Esophagus (tissue), 2 donors: ENCODE results near the gene ANKRA2. TPM values are rescaled to one million over a fixed set of nuclear protein-coding genes. Genes with fewer than 3 reads are reported as not detected.

Source experiments
- H3K27ac ChIP-seq, 2 donors: one replicate each; pipeline ENCODE4 v1.5.1; 2013; ENCODE audit warnings: low read depth in 2 of 2, mild to moderate bottlenecking in 2 of 2, inconsistent platforms in 1 of 2, low read length in 1 of 2, moderate library complexity in 1 of 2
- H3K27me3 ChIP-seq, 2 donors: one replicate each; pipeline ENCODE4 v1.6.1; 2013; ENCODE audit warnings: low read length in 2 of 2, control low read depth in 1 of 2, mild to moderate bottlenecking in 1 of 2; ENCODE audit not compliant: insufficient read depth in 2 of 2, control insufficient read depth in 1 of 2
- H3K36me3 ChIP-seq, 2 donors: one replicate each; pipeline ENCODE4 v1.6.1; 2013; ENCODE audit warnings: low read length in 1 of 2; ENCODE audit not compliant: control insufficient read depth in 2 of 2, insufficient read depth in 2 of 2
- H3K4me1 ChIP-seq, 2 donors: one replicate each; pipeline ENCODE4 v1.6.1; 2013; ENCODE audit warnings: low read length in 1 of 2; ENCODE audit not compliant: control insufficient read depth in 2 of 2, insufficient read depth in 2 of 2
- H3K4me3 ChIP-seq, 2 donors: one replicate each; pipeline ENCODE4 v1.5.1; 2013; ENCODE audit warnings: low read length in 2 of 2, mild to moderate bottlenecking in 2 of 2, low read depth in 1 of 2, moderate library complexity in 1 of 2
- H3K9me3 ChIP-seq, 2 donors: one replicate each; pipeline ENCODE4 v1.6.1; 2013; ENCODE audit warnings: mild to moderate bottlenecking in 2 of 2, low read depth in 1 of 2, low read length in 1 of 2, moderate library complexity in 1 of 2; ENCODE audit not compliant: control insufficient read depth in 2 of 2, insufficient read depth in 1 of 2
- WGBS, 2 donors: extraction: QIAGEN DNeasy Blood & Tissue Kit; methylation state at CpG; one replicate each; pipeline ENCODE4 v1.1.7; 2013; 5-methylcytosine and 5-hydroxymethylcytosine counted together
- polyA plus RNA-seq, 2 donors: library from polyadenylated mRNA; stranded (reverse); fragments of 200-250 nt; gene quantifications; one replicate each; pipeline ENCODE4 v1.2.3, GENCODE V29; 2013
- donor health status: healthy with polysubstance abuse.
- donor health status: Bipolar disorder and iron deficiency.

The ANKRA2 gene
- polyA plus RNA-seq, 2 donors, result 9.8 to 13.9 TPM

GRCh38 chr5:73552642-73553041, 12.8 kb downstream of the ANKRA2 start:
- H3K4me3 ChIP-seq, result no peak overlapping the region
- H3K36me3 ChIP-seq, result peaks cover 0 to 2% of the 10 kb centered on the region in 2 donors
- no peaks in the 10 kb centered on the region for H3K9me3 ChIP-seq
- no peak overlapping the region for H3K27ac ChIP-seq
- H3K27me3 ChIP-seq, result no peaks in the 10 kb centered on the region
- no peaks in the 10 kb centered on the region for H3K4me1 ChIP-seq

GRCh38 chr5:73550016-73550415, 15.4 kb downstream of the ANKRA2 start:
- Histone ChIP-seq H3K4me3 (no peak overlapping the region), H3K4me1 (no peaks in the 10 kb centered on the region), H3K27me3 (no peaks in the 10 kb centered on the region), H3K9me3 (no peaks in the 10 kb centered on the region), H3K36me3 (peaks cover 0 to 2% of the 10 kb centered on the region in 2 donors), H3K27ac (no peak overlapping the region)
- WGBS, 2 donors, result 88 to 95% methylated on average over 1 of the region's 1 CpG

DNA sequence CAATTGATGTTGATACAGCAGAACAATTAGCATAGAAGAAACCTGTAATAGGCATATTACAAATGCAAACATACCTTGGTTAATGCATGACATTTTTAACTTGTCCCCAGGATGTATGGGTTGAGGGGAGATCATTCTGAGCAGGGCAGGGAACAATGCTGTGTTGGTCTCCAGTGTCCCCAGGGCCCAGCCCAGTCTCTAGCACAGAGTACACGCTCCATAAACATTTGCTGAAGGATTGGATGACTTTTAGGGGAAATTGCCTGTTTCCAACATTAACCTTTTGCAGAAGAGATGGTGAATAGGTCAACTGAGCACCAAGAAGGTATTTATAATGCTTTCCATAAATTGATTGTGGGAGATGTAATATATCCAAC, 20.0 kb downstream of the ANKRA2 start:
- Histone ChIP-seq H3K27me3 (no peaks in the 10 kb centered on the region), H3K9me3 (no peaks in the 10 kb centered on the region), H3K4me1 (peaks cover 0 to 4% of the 10 kb centered on the region in 2 donors), H3K27ac (no peak overlapping the region), H3K4me3 (no peak overlapping the region), H3K36me3 (no peaks in the 10 kb centered on the region)
- 80 to 95% methylated on average over 1 of the region's 1 CpG for WGBS, 2 donors

DNA sequence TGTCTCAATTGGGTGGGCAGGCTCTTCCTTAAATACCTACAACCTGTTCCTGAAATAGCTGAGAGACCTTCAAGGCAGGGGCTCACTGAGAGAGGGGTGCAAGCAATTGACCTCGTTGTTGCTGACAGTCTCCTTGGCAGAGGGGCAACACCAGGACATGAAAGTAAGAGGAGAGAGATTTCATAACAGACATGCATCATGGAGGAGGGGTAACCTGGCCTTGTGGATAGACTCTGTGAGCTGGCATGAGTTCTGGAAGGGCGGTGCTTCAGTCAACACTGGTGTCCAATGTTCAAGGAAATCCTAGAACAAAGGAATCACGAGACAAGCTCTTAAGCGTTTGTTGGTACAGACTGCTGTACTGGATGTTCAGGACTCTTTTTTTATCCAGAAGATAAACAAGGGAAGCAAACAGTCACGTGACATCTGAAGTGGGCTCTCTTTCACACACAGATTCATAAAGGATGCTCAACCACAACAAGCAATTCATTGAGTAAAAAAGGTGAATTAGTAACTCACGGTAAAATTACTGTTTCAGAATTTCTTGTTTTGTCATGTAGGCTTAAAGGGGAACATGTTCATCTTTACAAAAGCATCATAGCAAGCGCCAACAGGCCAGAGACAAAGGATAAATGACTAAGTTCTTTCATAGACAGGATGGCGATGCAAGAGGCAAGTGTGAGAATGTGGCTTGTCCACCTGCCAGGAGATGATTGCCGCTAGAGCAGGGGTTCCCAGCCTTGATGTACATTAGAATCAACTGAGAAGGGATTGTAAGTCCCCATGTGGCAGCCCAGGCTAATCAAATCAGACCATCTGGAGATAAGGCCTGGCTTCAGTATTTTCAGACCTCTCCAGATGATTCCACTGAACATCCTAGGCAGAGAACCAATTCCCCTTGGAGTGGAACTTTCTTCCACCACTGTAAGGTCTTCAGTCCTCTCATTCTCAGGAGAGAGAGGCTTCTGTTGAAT, 20.7 kb downstream of the ANKRA2 start:
- Histone ChIP-seq H3K27ac (peak overlapping the region in 1 of 2 donors; percentile 65), H3K27me3 (no peaks in the 10 kb centered on the region), H3K36me3 (no peaks in the 10 kb centered on the region), H3K9me3 (no peaks in the 10 kb centered on the region), H3K4me1 (peaks cover 0 to 4% of the 10 kb centered on the region in 2 donors), H3K4me3 (no peak overlapping the region)
- WGBS, 2 donors, result 43 to 46% methylated on average over 9 of the region's 9 CpGs

DNA sequence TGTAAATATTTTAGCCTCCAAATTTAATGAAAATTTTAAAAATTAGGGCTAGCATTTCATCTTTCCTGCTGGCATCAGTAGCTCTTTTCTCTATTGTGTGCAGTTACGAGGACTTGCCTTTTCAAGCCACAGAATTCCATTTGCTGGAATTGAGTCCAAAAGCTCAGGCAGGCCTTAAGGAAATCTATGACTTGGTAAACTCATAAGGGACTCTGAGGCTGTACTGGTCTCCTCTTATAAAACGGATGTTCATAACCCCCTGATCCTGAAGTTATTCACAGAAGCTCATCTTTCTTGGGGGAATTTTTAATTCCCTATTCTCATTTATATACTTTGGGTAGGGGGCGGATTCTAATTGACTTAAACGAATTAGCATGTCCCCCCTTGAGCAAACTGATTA, 23.4 kb downstream of the ANKRA2 start:
- Histone ChIP-seq H3K27ac (peak overlapping the region in 1 of 2 donors; percentile 14), H3K27me3 (no peaks in the 10 kb centered on the region), H3K4me3 (no peak overlapping the region), H3K36me3 (no peaks in the 10 kb centered on the region), H3K9me3 (no peaks in the 10 kb centered on the region), H3K4me1 (peaks cover 0 to 4% of the 10 kb centered on the region in 2 donors)
- 35 to 53% methylated on average over 4 of the region's 4 CpGs for WGBS, 2 donors

- H3K4me3 ChIP-seq, result no peak overlapping the region
- H3K27ac ChIP-seq, result peak overlapping the region; percentile 80 to 83
- 40 to 43% methylated on average over 3 of the region's 3 CpGs for WGBS, 2 donors
- H3K4me1 ChIP-seq, result peaks cover 0 to 4% of the 10 kb centered on the region in 2 donors
- no peaks in the 10 kb centered on the region for H3K36me3 ChIP-seq
- no peaks in the 10 kb centered on the region for H3K27me3 ChIP-seq
- no peaks in the 10 kb centered on the region for H3K9me3 ChIP-seq
Measured at GRCh38 chr5:73540192-73540591, 25.2 kb downstream of the ANKRA2 start.

- no peak overlapping the region for H3K4me3 ChIP-seq
- no peaks in the 10 kb centered on the region for H3K27me3 ChIP-seq
- H3K4me1 ChIP-seq, result peaks cover 0 to 4% of the 10 kb centered on the region in 2 donors
- H3K36me3 ChIP-seq, result no peaks in the 10 kb centered on the region
- peak overlapping the region in 1 of 2 donors; percentile 36 for H3K27ac ChIP-seq
- 86% methylated on average over 2 of the region's 2 CpGs for WGBS, 2 donors
- no peaks in the 10 kb centered on the region for H3K9me3 ChIP-seq
Measured at GRCh38 chr5:73539730-73540129, 25.7 kb downstream of the ANKRA2 start.

DNA sequence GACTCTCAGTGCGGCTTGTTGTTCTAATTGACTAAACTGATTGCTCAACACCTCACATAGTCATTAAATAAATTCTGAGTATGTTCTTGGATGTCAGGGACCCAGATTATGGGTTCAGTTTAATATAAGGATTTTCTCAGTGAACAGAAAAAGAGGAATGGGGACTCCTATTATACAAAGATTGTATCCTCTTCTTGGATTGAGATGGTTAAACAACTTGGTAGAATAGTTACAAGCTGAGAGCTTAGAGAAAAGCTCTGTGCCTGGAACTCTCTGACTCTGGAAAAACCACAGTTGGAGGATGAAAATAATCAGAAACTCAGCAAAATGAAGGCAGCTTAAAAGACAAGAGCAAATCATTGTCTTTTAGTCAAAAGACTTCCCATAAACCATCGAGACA, 30.5 kb downstream of the ANKRA2 start:
- H3K27me3 ChIP-seq, result no peaks in the 10 kb centered on the region
- no peaks in the 10 kb centered on the region for H3K9me3 ChIP-seq
- H3K4me3 ChIP-seq, result no peak overlapping the region
- no peaks in the 10 kb centered on the region for H3K4me1 ChIP-seq
- 84 to 91% methylated on average over 2 of the region's 2 CpGs for WGBS, 2 donors
- H3K27ac ChIP-seq, result no peak overlapping the region
- H3K36me3 ChIP-seq, result no peaks in the 10 kb centered on the region

DNA sequence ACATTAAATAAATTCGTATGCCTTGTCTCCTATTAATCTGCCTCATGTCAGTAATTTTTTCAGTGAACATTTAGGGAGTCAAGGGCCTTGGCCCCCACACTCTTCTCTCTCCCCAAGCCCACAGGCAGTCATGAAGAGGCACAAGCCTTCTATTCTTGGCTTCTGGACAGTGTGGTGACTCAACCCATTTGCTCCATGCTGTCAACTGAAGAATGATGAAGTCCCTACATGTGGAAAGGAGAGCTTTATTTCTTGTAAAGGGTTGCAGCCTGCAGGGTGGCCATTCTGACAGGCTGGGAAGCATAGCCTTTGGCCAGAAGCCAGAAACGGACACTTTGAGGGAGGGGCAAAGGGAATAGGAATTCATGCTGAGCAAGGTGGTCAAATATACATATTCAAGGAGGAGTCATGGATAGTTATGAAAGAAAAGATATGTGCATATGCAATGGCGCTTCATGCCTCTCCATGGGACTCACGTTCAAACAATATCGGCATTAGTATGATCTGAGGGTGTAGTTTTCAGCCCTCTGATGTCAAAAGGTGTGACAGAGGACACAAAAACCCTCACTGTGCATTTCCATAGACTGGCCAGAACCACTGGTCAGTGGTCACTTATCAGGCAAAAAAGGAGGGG, 31.3 kb downstream of the ANKRA2 start:
- no peaks in the 10 kb centered on the region for H3K27me3 ChIP-seq
- H3K36me3 ChIP-seq, result no peaks in the 10 kb centered on the region
- H3K4me3 ChIP-seq, result no peak overlapping the region
- no peak overlapping the region for H3K27ac ChIP-seq
- no peaks in the 10 kb centered on the region for H3K9me3 ChIP-seq
- WGBS, 2 donors, result 76 to 78% methylated on average over 5 of the region's 5 CpGs
- no peaks in the 10 kb centered on the region for H3K4me1 ChIP-seq
